ENCODE results near the gene ADCY9.

Gene ADCY9

GRCh38 chr16:4090351-4090851, 25.8 kb downstream of the ADCY9 start:
- TF ChIP-seq CTCF (IDR thresholded peaks at IDR 0.05; ENCODE audit: control extremely low read depth, extremely low read depth, low read depth, missing control alignments), result no peak
- POLR2A ChIA-PET, result no interaction called here
- CTCF ChIA-PET, result no interaction called here
- no peak for DNase-seq (ENCODE audit: extremely low spot score)

- no peak for TF ChIP-seq CTCF (IDR thresholded peaks at IDR 0.05; ENCODE audit: control extremely low read depth, extremely low read depth, low read depth, missing control alignments)
- ChIA-PET POLR2A (no interaction called here), CTCF (no interaction called here)
- DNase-seq (ENCODE audit: extremely low spot score), result no peak
These were observed 26.4 kb downstream of the ADCY9 start for GRCh38 chr16:4089811-4090301.

GRCh38 chr16:4089251-4089810, 26.9 kb downstream of the ADCY9 start:
- POLR2A ChIA-PET, result no interaction called here
- no peak for TF ChIP-seq CTCF (IDR thresholded peaks at IDR 0.05; ENCODE audit: control extremely low read depth, extremely low read depth, low read depth, missing control alignments)
- CTCF ChIA-PET, result no interaction called here
- no peak for DNase-seq (ENCODE audit: extremely low spot score)

- TF ChIP-seq CTCF (IDR thresholded peaks at IDR 0.05; ENCODE audit: control extremely low read depth, extremely low read depth, low read depth, missing control alignments), result no peak
- DNase-seq (ENCODE audit: extremely low spot score), result no peak
- CTCF ChIA-PET, result no interaction called here
- POLR2A ChIA-PET, result no interaction called here
These were observed 28.2 kb downstream of the ADCY9 start for GRCh38 chr16:4087990-4088577.

DNA sequence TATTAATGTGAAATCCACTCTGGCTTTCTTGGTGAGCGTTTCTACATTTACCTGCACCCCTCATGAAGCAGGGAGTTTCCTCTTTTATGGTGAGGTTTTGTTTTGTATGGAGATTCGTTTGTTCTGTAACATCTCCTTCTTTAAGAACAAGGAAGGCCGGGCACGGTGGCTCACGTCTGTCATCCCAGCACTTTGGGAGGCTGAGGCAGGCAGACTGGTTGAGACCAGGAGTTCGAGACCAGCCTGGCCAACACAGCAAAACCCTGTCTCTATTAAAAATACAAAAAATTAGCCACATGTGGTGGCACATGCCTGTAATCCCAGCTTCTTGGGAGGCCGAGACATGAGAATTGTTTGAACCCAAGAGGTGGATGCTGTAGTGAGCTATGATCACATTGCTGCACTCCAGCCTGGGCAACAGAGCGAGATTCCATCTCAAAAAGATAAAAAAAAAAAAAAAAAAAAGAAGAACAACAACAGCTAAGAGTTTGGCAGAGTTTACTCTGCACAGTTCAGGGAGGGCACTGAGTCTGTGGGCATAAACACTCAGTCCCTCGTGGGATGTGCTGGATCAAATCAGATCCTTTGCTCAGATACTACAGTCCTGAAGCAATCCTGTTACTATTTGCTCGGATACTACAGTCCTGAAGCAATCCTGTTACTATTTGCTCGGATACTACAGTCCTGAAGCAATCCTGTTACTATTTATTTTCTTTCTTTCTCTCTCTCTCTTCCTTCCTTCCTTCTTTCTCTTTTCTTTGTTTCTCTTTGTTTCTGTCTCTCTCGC, 28.9 kb downstream of the ADCY9 start:
- no peak for DNase-seq (ENCODE audit: extremely low spot score)
- ChIA-PET CTCF (no interaction called here), POLR2A (no interaction called here)
- no peak for TF ChIP-seq CTCF (IDR thresholded peaks at IDR 0.05; ENCODE audit: control extremely low read depth, extremely low read depth, low read depth, missing control alignments)

DNA sequence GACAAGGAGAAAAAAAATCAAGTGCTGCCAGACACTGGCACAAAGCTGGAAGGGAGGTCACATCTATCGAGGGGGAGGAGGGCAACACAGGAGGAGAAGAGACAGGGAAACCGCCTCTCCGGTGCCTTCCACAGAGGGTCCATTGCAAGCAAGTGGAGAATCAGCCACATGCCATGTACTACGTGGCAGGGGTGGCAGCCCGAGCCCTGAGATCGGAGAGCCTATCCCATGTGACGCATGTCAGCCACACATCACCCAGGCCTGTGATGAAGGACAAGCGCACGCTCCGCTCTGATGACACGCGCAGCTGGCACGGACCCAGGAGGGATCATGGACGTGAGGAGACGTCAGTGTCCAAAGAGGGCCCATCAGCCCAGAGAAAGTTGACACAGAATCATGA, 30.1 kb downstream of the ADCY9 start:
- ChIA-PET POLR2A (no interaction called here), CTCF (no interaction called here)
- DNase-seq (ENCODE audit: extremely low spot score), result no peak
- no peak for TF ChIP-seq CTCF (IDR thresholded peaks at IDR 0.05; ENCODE audit: control extremely low read depth, extremely low read depth, low read depth, missing control alignments)

All from GM10248 (cell line).